ENCODE data around the gene MYO3B. TPM values are rescaled to one million over a fixed set of nuclear protein-coding genes. Genes with fewer than 3 reads are reported as not detected.

The MYO3B gene
- total RNA-seq, 2 donors from 2014 or later = 0.26 to 0.79 TPM

- H3K27ac Mint-ChIP-seq = no peak overlapping the region
- H3K4me1 Mint-ChIP-seq = peaks cover 8% of the 10 kb centered on the region
- H3K27me3 Mint-ChIP-seq = no peaks in the 10 kb centered on the region
- ATAC-seq (replicated peaks) = no peak
- no peak overlapping the region for H3K4me3 Mint-ChIP-seq
- H3K9me3 Mint-ChIP-seq = no peaks in the 10 kb centered on the region
- H3K36me3 Mint-ChIP-seq (ENCODE audit: low read depth) = no peaks in the 10 kb centered on the region
These were observed 3.7 kb downstream of the MYO3B start for GRCh38 chr2:170181602-170182001.

- H3K27me3 Mint-ChIP-seq = no peaks in the 10 kb centered on the region
- no peak for ATAC-seq (replicated peaks)
- H3K9me3 Mint-ChIP-seq = peaks cover 11% of the 10 kb centered on the region
- H3K4me1 Mint-ChIP-seq = no peaks in the 10 kb centered on the region
- no peaks in the 10 kb centered on the region for H3K36me3 Mint-ChIP-seq (ENCODE audit: low read depth)
- H3K27ac Mint-ChIP-seq = no peak overlapping the region
- no peak overlapping the region for H3K4me3 Mint-ChIP-seq
These were observed 7.4 kb downstream of the MYO3B start for GRCh38 chr2:170185319-170185718.

DNA sequence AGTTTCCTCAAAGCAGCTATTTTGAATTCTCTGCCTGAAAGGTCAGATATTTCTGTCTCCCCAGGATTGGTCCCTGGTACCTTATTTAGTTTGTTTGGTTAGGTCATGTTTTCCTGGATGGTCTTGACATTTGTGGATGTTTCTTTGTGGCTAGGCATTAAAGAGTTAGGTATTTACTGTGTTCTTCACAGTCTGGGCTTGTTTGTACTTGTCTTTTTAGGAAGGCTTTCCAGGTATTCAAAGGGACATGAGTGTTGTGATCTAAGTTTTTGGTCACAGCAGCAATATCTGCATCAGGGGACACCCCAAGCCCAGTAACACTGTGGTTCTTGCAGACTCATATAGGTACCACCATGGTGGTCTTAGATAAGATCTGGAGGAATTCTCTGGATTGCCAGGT lies 11.8 kb downstream of the MYO3B start:
- Mint-ChIP-seq H3K4me1 (no peaks in the 10 kb centered on the region), H3K36me3 (ENCODE audit: low read depth) (no peaks in the 10 kb centered on the region), H3K9me3 (peaks cover 11% of the 10 kb centered on the region), H3K4me3 (no peak overlapping the region), H3K27ac (no peak overlapping the region), H3K27me3 (peaks cover 5% of the 10 kb centered on the region)
- ATAC-seq (replicated peaks) = no peak

DNA sequence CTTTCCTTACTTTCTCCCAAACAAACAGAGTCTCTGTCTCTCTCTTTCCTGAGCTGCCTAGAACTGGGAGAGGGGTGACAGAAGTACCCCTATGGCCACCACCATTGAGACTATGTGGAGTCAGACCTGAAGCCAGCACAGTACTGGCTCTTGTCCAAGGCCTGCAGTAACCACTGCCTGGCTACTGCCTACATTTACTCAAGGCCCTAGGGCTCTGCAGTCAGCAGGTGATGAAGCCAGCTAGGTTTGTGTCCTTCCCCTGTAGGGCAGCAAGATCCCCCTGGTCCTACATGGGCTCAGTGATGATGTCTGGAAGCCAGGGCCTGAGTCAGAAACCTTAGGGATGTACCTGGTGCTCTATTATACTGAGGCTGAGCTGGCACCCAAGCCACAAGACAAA lies 12.2 kb downstream of the MYO3B start:
- no peak for ATAC-seq (replicated peaks)
- H3K4me1 Mint-ChIP-seq = no peaks in the 10 kb centered on the region
- H3K4me3 Mint-ChIP-seq = no peak overlapping the region
- H3K27me3 Mint-ChIP-seq = peaks cover 9% of the 10 kb centered on the region
- no peak overlapping the region for H3K27ac Mint-ChIP-seq
- H3K36me3 Mint-ChIP-seq (ENCODE audit: low read depth) = no peaks in the 10 kb centered on the region
- H3K9me3 Mint-ChIP-seq = peaks cover 11% of the 10 kb centered on the region

DNA sequence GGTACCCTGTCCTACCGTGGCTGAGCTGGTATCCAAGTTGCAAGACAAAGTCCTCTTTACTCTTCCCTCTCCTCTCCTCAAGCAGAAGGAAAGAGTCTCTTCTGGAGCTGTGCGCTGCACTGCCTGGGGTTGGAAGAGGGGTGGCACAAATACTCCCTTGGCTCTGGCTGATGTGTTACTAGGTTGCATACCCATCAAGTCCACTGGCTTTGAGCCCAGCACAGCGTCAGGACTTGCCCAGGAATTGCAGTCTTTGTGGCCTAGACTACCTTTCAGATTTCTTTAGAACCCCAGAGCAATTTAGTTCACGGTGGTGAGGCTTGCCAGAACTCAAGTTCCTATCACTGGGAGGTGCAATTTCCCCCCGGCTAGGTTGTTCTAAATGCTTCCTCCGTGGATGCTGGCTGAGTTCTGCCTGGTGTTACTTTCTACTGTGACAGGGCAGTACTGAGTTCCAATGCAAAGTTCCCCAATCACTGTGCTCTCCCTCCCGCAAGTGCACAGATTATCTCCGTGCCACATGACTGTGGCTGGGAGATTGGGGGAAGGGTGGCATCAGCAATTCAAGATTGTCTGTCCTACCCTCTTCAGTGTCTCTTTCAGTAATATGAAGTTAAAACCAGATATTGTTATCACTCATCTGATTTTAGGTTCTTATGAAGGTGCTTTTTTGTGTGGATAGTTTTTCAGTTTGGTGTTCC lies 13.4 kb downstream of the MYO3B start:
- Mint-ChIP-seq H3K27ac (no peak overlapping the region), H3K4me3 (no peak overlapping the region), H3K27me3 (peaks cover 13% of the 10 kb centered on the region), H3K4me1 (no peaks in the 10 kb centered on the region), H3K9me3 (peaks cover 11% of the 10 kb centered on the region), H3K36me3 (ENCODE audit: low read depth) (no peaks in the 10 kb centered on the region)
- no peak for ATAC-seq (replicated peaks)

DNA sequence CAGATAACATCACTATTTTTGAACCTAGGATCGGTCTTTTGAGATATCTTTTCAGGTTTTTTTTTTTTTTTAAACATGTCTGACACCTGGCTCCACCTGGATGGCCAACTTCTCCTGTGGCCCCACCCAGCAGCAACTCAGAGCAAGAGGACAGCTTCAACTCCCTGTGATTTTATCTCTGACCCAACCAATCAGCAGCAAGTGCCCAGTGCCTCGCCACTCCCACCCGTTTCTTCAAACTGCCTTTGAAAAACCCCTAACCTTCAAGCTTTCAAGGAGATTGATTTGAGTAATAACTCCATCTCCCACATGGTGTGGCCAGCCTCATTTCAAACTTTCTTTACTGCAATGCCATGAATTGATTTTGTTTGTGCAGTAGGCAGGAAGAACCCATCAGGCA lies 19.0 kb downstream of the MYO3B start:
- ATAC-seq (replicated peaks) = no peak
- Mint-ChIP-seq H3K4me1 (no peaks in the 10 kb centered on the region), H3K27ac (no peak overlapping the region), H3K27me3 (peaks cover 13% of the 10 kb centered on the region), H3K36me3 (ENCODE audit: low read depth) (no peaks in the 10 kb centered on the region), H3K4me3 (no peak overlapping the region), H3K9me3 (no peaks in the 10 kb centered on the region)

DNA sequence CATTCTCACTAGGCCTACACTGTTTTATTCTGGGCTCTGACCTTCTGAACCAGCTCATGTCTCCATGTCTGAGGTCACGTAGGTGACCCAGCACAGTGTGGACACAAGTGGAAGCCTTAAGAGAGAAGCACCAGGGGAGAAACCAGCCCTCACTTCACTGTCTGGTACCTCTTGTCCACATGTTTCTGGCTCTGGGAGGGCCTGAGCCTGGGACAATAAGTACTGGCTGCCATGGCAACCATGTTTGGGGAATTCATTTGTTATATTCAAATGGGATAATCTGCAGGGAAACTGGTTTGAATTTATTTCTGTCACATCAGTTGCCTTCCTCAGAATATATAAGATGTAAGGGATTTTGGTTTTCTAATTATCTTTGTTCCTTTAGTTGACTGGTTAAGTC lies 23.3 kb downstream of the MYO3B start:
- H3K4me1 Mint-ChIP-seq = no peaks in the 10 kb centered on the region

DNA sequence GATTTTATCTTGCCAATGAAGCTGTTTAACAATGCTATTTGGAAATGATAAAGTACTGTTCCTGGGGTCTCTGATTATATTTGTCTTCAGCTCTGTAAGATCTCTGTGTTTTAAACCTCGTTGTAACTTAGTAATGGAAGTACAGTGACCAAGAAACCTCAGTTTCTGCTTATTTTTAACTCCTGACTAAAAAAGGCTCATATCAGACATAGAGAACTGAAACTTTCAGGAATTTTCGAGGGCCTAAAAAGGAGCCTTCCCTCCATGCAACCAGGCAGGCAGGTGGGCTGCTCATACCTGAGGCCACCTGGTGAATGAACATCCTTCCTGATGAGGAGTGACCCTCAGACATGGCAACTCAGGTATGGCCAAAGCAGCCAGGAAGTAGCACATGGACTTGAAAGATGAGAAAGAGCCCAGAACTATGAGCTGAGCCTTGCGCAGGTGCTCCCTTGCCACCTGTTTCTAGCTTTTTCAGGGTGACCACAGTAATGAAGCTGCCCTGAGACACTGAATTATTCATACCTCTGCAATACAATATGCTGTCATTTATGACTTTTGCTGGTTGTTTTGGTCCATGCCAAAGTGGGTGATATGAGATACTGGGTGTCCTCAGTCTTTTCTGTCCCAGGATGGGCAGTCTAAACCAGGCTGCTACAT lies 23.9 kb downstream of the MYO3B start:
- H3K27me3 Mint-ChIP-seq = peaks cover 16% of the 10 kb centered on the region
- no peaks in the 10 kb centered on the region for H3K4me1 Mint-ChIP-seq
- H3K4me3 Mint-ChIP-seq = no peak overlapping the region
- ATAC-seq (replicated peaks) = no peak
- no peak overlapping the region for H3K27ac Mint-ChIP-seq
- no peaks in the 10 kb centered on the region for H3K9me3 Mint-ChIP-seq
- no peaks in the 10 kb centered on the region for H3K36me3 Mint-ChIP-seq (ENCODE audit: low read depth)

More for the DNA sequence above, 23.3 kb downstream of the MYO3B start:
- Mint-ChIP-seq H3K9me3 (no peaks in the 10 kb centered on the region), H3K27me3 (peaks cover 13% of the 10 kb centered on the region), H3K4me3 (no peak overlapping the region), H3K36me3 (ENCODE audit: low read depth) (no peaks in the 10 kb centered on the region), H3K27ac (no peak overlapping the region)
- no peak for ATAC-seq (replicated peaks)

- peaks cover 22% of the 10 kb centered on the region for H3K27me3 Mint-ChIP-seq
- H3K4me1 Mint-ChIP-seq = no peaks in the 10 kb centered on the region
- no peak for ATAC-seq (replicated peaks)
- no peaks in the 10 kb centered on the region for H3K36me3 Mint-ChIP-seq (ENCODE audit: low read depth)
- H3K4me3 Mint-ChIP-seq = no peak overlapping the region
- H3K27ac Mint-ChIP-seq = no peak overlapping the region
- no peaks in the 10 kb centered on the region for H3K9me3 Mint-ChIP-seq
These were observed 24.5 kb downstream of the MYO3B start for GRCh38 chr2:170202437-170202836.

DNA sequence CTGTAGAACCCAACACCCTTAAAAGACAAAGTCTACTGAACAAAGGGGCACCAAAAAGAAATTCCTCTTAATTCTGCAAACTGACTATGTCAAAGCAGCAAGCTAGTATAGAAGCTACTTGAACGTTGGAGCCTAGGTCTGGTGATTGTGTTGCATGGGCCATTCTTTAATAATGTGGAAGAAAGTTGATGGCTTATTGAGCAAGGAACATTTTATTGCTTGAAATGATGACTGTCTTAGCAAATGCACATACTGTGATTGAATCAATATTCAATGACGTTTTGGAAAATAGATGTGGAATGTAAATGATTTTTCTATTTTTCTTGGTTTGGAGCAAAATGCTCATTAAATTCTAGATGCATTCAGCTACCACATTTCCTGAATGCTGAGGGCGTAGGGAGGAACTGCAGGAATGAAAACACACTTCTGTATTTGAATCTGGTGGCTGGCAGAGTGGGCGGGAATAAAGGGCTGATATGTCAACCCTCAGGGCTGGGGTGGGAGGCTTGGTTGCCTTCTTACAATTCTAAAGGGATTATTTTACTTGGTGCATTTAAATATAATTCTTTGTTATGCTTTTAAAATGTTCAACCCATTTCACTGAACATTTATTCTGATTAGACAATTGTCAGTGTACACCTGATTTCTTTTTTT lies 26.5 kb downstream of the MYO3B start:
- H3K27me3 Mint-ChIP-seq = peaks cover 22% of the 10 kb centered on the region
- H3K27ac Mint-ChIP-seq = no peak overlapping the region
- no peak for ATAC-seq (replicated peaks)
- H3K9me3 Mint-ChIP-seq = no peaks in the 10 kb centered on the region
- H3K36me3 Mint-ChIP-seq (ENCODE audit: low read depth) = no peaks in the 10 kb centered on the region
- H3K4me3 Mint-ChIP-seq = no peak overlapping the region
- H3K4me1 Mint-ChIP-seq = no peaks in the 10 kb centered on the region

GRCh38 chr2:170206246-170206645 lies 28.3 kb downstream of the MYO3B start:
- no peak for ATAC-seq (replicated peaks)
- Mint-ChIP-seq H3K4me1 (no peaks in the 10 kb centered on the region), H3K9me3 (no peaks in the 10 kb centered on the region), H3K27ac (no peak overlapping the region), H3K27me3 (peaks cover 22% of the 10 kb centered on the region), H3K36me3 (ENCODE audit: low read depth) (no peaks in the 10 kb centered on the region), H3K4me3 (no peak overlapping the region)

DNA sequence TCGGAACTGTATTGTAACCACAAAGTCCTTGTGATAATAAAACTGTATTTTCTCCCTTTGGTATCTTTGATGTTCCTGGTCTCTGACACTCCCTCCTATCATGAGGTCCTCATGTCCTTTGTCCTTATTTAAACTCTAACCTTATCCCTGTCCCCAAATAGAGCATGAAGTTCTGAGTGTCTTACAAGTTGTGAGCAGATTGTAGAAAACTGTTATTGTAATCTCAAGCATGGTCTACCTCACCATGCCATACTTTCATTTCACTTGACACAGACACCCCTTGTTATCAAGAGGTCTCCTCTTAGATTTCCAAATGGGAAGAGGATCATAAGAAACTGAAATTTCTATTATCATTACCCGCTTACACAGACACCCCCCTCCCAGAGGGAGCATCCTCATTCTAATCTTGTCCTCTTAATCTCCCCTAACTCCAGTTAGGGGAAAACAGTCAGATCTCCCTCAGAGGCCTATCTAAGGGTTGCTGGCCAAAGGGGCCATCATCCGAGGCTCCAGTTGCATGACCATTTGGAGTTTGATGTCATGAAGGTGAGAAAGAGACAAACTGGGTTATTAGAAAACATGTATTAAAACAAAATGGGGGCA lies 29.0 kb downstream of the MYO3B start:
- H3K4me1 Mint-ChIP-seq = no peaks in the 10 kb centered on the region

DNA sequence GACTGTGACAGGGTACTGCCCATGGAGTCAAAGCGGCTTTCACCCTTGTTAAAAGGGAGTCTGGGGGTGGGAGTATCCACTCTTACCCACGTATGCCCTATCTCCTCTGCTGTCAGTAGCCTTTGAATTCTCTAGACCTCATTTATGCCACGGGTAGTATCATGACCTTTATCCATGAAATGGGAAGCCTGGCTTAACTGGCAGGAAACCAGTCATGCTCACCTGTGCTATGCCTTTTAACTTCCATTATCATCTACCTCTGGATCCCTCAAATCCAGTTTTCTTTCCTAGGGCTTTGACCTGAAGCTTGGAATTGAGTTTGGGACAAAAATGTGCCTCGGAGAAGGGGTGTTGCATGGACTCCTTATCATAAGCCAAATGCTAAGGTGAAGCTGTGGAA lies 30.0 kb downstream of the MYO3B start:
- H3K9me3 Mint-ChIP-seq = no peaks in the 10 kb centered on the region
- no peak overlapping the region for H3K27ac Mint-ChIP-seq
- ATAC-seq (replicated peaks) = no peak

More for the DNA sequence above, 29.0 kb downstream of the MYO3B start:
- H3K4me3 Mint-ChIP-seq = no peak overlapping the region
- ATAC-seq (replicated peaks) = no peak
- no peak overlapping the region for H3K27ac Mint-ChIP-seq
- no peaks in the 10 kb centered on the region for H3K36me3 Mint-ChIP-seq (ENCODE audit: low read depth)
- peaks cover 22% of the 10 kb centered on the region for H3K27me3 Mint-ChIP-seq
- H3K9me3 Mint-ChIP-seq = no peaks in the 10 kb centered on the region

GRCh38 chr2:170208967-170209366 lies 31.0 kb downstream of the MYO3B start:
- Mint-ChIP-seq H3K27me3 (peaks cover 22% of the 10 kb centered on the region), H3K27ac (no peak overlapping the region), H3K36me3 (ENCODE audit: low read depth) (no peaks in the 10 kb centered on the region), H3K4me1 (no peaks in the 10 kb centered on the region), H3K9me3 (no peaks in the 10 kb centered on the region), H3K4me3 (no peak overlapping the region)
- ATAC-seq (replicated peaks) = no peak

More for the DNA sequence above, 30.0 kb downstream of the MYO3B start:
- Mint-ChIP-seq H3K36me3 (ENCODE audit: low read depth) (no peaks in the 10 kb centered on the region), H3K4me3 (no peak overlapping the region), H3K27me3 (peaks cover 22% of the 10 kb centered on the region), H3K4me1 (no peaks in the 10 kb centered on the region)
